ENCODE results near the gene USF3. TPM values are rescaled to one million over a fixed set of nuclear protein-coding genes. Genes with fewer than 3 reads are reported as not detected.

USF3 gene
- total RNA-seq, 2 experiments from 2014 or later, result 11.7 to 18.1 TPM

DNA sequence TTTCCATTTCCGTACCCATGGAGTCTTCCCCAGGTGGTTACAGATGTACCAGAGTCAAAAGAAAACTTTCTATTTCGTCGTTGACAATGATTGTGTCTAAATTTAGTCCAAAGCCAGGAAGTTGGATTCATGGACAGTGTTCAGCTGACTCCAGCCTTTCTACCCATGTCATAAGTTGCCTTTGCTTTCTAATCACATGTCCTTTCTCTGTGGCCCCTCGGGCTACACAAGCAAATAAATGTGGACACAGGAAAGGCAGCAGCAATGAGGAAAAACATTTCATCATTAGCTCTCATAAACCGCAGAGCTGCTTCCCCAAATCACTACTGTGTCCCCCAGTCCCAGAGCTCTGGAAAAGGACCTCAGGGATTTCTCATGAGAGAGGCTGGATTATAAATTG, 82.0 kb downstream of the USF3 start:
- H4K20me1 ChIP-seq (ENCODE audit: insufficient read depth, low read length), result no peaks in the 10 kb centered on the region
- H3K9me2 ChIP-seq (ENCODE audit: insufficient read depth, low read length), result no peaks in the 10 kb centered on the region
- no peak overlapping the region for H3K4me2 ChIP-seq (ENCODE audit: low read length)
- no peak overlapping the region for H3K27ac ChIP-seq (ENCODE audit: low read depth, low read length, poor library complexity, severe bottlenecking)
- no peaks in the 10 kb centered on the region for H3K36me3 ChIP-seq (ENCODE audit: insufficient read depth, low read length)
- no peaks in the 10 kb centered on the region for H3K4me1 ChIP-seq (ENCODE audit: insufficient read depth, low read length, poor library complexity, severe bottlenecking)
- H3K79me2 ChIP-seq (ENCODE audit: insufficient read depth, low read depth, low read length), result no peaks in the 10 kb centered on the region
- ChIA-PET POLR2A (interaction anchor here (0.5 to 2.0 kb wide), 3 partner anchors 9 to 16 kb away, joined by 3 to 6 read pairs (median 5); no protein-coding TSS in a partner anchor), CTCF (ENCODE audit: unreplicated experiment) (no interaction called here)
- intact Hi-C loops (cut with micrococcal nuclease; ENCODE audit: unreplicated experiment), result no loop called here
- H3K9me3 ChIP-seq (ENCODE audit: low read length), result no peaks in the 10 kb centered on the region
- H2AFZ ChIP-seq (ENCODE audit: low read length), result no peak overlapping the region
- no peak for TF ChIP-seq CTCF (conservative IDR thresholded peaks at IDR 0.05; ENCODE audit: low read length)
- TF ChIP-seq EZH2phosphoT487 (IDR thresholded peaks at IDR 0.05; ENCODE audit: borderline replicate concordance, low read depth, low read length), result no peak
- BruUV-seq (replicated peaks), result no TSS peak
- no peak overlapping the region for H3K4me3 ChIP-seq (ENCODE audit: low read depth, low read length, poor library complexity, severe bottlenecking)
- no peak for DNase-seq (ENCODE audit: low spot score)

DNA sequence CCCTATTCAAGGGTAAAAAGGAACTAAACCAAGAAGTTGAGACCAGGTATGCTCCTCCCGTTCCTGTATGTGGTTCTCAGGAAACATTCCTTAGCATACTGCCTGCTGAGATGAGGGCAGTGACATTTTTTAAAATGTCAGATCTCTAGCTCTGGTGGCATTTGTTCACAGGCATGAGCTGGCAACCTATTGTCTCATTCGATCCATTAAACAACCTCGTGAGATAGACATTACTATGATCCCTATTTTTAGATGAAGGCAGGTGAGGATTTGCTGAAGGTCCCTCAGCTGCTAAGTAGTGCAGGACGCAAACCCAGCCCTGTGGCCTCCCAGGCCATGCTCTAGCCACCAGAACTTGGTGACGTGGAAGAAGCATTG, 89.2 kb downstream of the USF3 start:
- CTCF ChIA-PET (ENCODE audit: unreplicated experiment), result interaction anchor here (0.6 kb wide), 1 partner anchor 88 kb away, joined by 3 read pairs; no protein-coding TSS in a partner anchor
- no TSS peak for BruUV-seq (replicated peaks)
- Histone ChIP-seq H3K9me3 (ENCODE audit: low read length) (no peaks in the 10 kb centered on the region), H3K79me2 (ENCODE audit: insufficient read depth, low read depth, low read length) (no peaks in the 10 kb centered on the region), H2AFZ (ENCODE audit: low read length) (peak overlapping the region; percentile 16; the same call in 1 of the 2 replicates), H3K4me1 (ENCODE audit: insufficient read depth, low read length, poor library complexity, severe bottlenecking) (peaks cover 22% of the 10 kb centered on the region), H4K20me1 (ENCODE audit: insufficient read depth, low read length) (no peaks in the 10 kb centered on the region), H3K9me2 (ENCODE audit: insufficient read depth, low read length) (no peaks in the 10 kb centered on the region), H3K4me2 (ENCODE audit: low read length) (peak overlapping the region; percentile 64), H3K36me3 (ENCODE audit: insufficient read depth, low read length) (no peaks in the 10 kb centered on the region), H3K27ac (ENCODE audit: low read depth, low read length, poor library complexity, severe bottlenecking) (peak overlapping the region; percentile 45), H3K4me3 (ENCODE audit: low read depth, low read length, poor library complexity, severe bottlenecking) (no peak overlapping the region)
- POLR2A ChIA-PET, result interaction anchor here (0.7 to 1.2 kb wide), 4 partner anchors 9 to 26 kb away, joined by 3 to 7 read pairs (median 4); no protein-coding TSS in a partner anchor
- TF ChIP-seq EZH2phosphoT487 (IDR thresholded peaks at IDR 0.05; ENCODE audit: borderline replicate concordance, low read depth, low read length) (no peak), CTCF (conservative IDR thresholded peaks at IDR 0.05; ENCODE audit: low read length) (no peak)
- DNase-seq (ENCODE audit: low spot score), result no peak
- intact Hi-C loops (cut with micrococcal nuclease; ENCODE audit: unreplicated experiment), result loop anchor here (2.0 kb wide), 1 partner anchor 52 kb away; no protein-coding TSS in a partner anchor

DNA sequence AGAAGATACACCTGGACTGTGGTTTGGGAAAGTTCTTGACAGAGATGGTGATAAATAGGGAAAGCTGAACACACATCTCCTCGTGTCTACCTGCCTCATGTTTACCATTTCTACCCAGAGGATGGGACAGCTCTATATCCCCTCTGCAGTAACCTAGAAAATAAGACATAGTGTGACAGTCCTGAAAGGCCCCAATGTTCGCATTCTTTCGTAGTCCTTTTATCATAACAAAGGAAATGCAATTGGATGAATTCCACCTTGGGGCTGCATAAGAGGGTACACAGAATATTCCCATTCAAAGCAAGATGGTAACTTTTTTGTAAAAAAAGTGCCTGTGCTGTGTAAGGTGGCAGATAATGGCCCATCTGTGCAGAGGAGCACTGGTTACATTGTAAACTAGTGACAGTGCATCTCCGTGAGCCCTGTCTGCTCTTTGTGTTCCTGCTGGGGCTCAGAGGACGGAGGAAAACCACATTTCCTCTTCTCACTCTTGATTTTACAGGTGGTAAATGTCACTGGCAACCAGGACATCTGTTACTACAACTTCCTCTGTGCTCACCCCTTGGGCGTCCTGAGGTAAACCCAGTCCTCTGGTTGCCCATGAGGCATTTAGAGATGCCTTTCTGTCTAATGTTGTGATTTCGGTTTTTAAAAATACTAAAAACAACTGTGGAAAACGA, 89.8 kb downstream of the USF3 start:
- Histone ChIP-seq H3K27ac (ENCODE audit: low read depth, low read length, poor library complexity, severe bottlenecking) (peak overlapping the region; percentile 45), H4K20me1 (ENCODE audit: insufficient read depth, low read length) (no peaks in the 10 kb centered on the region), H3K4me2 (ENCODE audit: low read length) (peak overlapping the region; percentile 64), H2AFZ (ENCODE audit: low read length) (peak overlapping the region; percentile 17; the same call in 1 of the 2 replicates), H3K9me3 (ENCODE audit: low read length) (no peaks in the 10 kb centered on the region), H3K9me2 (ENCODE audit: insufficient read depth, low read length) (no peaks in the 10 kb centered on the region), H3K4me3 (ENCODE audit: low read depth, low read length, poor library complexity, severe bottlenecking) (no peak overlapping the region), H3K4me1 (ENCODE audit: insufficient read depth, low read length, poor library complexity, severe bottlenecking) (peaks cover 22% of the 10 kb centered on the region), H3K79me2 (ENCODE audit: insufficient read depth, low read depth, low read length) (no peaks in the 10 kb centered on the region), H3K36me3 (ENCODE audit: insufficient read depth, low read length) (no peaks in the 10 kb centered on the region)
- DNase-seq (ENCODE audit: low spot score), result peak; percentile 89
- ChIA-PET CTCF (ENCODE audit: unreplicated experiment) (no interaction called here), POLR2A (interaction anchor here (0.6 to 1.2 kb wide), 5 partner anchors 8 to 27 kb away, joined by 3 to 7 read pairs (median 5); no protein-coding TSS in a partner anchor)
- no TSS peak for BruUV-seq (replicated peaks)
- TF ChIP-seq CTCF (conservative IDR thresholded peaks at IDR 0.05; ENCODE audit: low read length) (no peak), EZH2phosphoT487 (IDR thresholded peaks at IDR 0.05; ENCODE audit: borderline replicate concordance, low read depth, low read length) (no peak)
- intact Hi-C loops (cut with micrococcal nuclease; ENCODE audit: unreplicated experiment), result loop anchor here (2.0 kb wide), 1 partner anchor 52 kb away; no protein-coding TSS in a partner anchor

Measured in OCI-LY7 (cell line).